ENCODE results near the gene UST.
"Not testable (repeated sequence)": the region's sequence is repeated elsewhere in the genome, so short reads cannot be mapped to it uniquely, and the experiment has no call there.

Gene UST

DNA sequence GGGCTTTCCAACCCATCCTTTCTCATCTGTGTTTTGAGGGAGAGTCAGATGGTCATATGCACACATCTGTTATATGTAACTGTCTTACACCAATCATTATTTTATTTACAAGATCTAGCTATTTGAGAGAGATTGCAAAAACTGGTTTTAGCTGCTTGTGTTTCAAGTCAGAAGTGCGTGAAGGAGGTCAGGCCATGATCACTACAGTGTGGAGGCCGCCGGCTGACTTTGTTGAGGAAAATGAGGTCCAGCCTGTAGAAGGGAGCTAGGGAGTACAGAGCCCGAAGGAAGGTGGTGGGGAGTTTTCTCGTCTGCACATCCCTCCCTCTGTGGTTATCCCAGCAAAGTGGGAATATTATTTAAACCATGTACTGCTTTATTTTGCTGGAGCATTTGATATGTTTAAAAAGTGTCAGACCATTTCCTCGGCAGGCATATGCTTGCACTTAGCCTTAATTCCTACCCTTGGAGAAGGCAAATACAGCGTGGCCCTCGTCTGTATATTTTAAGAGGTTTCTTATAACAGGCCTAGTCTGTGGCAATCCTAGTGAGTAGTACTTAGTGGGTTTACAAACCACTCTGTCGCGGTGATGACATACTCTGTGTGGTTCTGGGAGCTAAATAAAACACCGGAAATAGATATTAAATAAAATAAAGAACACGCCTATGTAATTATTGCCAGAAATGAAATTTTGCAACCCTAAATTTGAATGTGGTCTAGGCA is 95.6 kb downstream of the UST start:
- DNase-seq: no peak

DNA sequence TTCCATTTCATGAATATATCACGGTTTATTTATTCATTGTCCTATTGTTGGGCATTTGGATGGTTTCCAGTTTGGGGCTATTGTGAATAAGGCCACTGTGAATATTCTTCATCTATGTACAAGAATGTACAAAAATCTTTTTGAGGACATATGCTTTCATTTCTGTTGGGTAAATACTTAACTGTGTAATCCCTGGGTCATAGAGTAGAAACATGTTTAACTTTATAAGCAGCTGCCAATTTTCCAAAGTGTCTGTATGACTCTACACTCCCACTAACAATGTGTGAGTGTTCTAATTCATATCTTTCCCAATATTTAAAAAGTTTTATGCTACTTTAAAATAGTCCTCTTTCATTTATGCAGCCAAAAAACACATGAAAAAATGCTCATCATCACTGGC is 98.6 kb downstream of the UST start:
- DNase-seq: no peak

DNA sequence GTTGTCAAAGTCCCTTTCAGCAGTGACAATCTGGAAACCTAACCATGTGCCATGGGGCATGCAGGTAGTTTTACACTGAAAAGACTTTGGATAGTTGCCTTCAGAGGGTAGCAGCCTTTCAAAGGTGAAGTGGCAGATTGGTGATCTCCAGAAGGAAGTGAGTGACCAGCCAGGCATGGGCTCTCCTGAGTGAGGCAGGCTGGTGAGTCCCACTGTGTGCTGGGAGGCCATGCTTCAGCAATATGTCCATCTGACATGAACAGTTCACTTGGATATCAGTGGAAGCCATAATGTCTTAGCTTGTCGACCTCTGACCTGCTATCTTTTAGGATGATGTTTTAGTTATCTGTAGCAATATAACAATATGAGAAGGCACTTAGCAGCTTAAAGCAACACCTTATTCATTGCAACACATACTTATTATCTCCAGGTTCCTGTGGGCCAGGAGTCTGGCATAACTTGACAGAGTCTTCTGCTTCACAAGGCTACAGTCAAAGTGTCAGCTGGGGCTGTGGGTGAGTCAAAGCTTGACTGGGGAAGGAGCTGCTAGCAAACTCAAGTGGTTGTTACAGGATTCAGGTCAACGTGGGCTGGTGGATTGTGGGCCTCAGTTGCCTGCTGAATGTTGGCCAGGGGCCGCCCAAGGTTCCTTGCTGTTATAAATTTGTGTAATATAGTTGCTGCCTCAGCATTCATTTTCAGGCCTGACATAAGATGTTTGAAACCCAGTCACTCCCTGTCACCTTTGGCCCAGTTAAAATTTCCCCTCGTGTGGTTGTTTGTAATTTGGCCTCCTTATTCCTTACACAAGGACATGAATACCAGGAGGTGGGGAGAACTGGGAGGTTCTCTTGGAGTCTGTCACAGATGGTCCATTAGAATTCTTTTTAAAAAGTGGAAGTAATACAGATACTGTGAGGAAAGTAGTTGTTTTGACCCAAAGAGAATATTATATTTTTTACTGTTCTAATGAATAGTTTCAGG is 100.2 kb downstream of the UST start:
- no peak for DNase-seq

DNA sequence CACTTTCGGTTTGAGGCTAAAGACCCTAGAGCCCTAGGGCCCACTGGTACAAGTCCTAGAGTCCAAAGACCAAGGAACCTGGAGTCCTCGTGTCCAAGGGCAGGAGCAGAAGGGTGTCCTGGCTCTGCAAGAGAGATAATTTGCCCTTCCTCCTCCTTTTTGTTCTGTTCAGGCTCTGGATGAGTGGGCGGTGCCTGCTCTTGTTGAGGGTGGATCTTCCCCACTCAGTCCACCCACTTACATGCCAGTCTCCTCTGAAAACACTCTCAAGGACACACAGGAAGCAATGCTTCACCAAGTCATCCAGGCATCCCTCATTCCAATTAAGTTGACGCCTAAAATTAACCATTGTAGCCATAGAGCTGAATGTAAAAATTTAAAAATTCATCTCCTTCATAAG is 102.1 kb downstream of the UST start:
- no peak for DNase-seq

DNA sequence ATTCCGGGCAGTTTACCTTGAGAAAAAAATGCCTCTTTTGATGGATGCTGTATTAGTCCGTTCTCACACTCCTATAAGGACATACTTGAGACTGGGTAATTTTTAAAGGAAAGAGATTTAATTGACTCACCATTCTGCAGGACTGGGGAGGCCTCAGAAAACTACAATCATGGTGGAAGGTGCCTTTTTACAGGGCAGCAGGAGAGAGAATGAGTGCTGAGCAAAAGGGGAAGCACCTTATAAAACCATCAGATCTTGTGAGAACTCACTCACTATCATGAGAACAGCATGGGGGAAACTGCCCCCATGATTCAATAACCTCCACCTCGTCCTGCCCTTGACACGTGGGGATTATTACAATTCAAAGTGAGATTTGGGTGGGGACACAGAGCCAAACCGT is 102.6 kb downstream of the UST start:
- not testable (repeated sequence) for DNase-seq

DNA sequence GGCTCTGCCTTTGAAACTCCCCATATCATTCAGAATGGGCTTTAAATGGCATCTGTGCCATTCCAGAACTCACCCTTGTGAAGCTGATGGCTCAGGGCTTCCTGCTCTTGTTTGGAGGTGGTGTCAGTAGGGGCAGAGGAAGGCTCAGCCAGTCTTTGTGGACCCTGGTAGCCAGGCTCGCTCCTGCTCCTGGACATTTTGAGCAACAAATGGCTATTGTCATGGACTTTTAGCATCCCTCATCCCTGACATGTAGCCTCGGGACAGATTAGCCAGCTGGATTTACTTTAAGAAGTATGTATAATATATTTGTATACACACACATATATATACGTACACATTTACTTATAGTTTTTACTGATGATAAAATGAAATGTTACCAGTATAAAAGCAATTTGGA is 104.1 kb downstream of the UST start:
- no peak for DNase-seq

DNA sequence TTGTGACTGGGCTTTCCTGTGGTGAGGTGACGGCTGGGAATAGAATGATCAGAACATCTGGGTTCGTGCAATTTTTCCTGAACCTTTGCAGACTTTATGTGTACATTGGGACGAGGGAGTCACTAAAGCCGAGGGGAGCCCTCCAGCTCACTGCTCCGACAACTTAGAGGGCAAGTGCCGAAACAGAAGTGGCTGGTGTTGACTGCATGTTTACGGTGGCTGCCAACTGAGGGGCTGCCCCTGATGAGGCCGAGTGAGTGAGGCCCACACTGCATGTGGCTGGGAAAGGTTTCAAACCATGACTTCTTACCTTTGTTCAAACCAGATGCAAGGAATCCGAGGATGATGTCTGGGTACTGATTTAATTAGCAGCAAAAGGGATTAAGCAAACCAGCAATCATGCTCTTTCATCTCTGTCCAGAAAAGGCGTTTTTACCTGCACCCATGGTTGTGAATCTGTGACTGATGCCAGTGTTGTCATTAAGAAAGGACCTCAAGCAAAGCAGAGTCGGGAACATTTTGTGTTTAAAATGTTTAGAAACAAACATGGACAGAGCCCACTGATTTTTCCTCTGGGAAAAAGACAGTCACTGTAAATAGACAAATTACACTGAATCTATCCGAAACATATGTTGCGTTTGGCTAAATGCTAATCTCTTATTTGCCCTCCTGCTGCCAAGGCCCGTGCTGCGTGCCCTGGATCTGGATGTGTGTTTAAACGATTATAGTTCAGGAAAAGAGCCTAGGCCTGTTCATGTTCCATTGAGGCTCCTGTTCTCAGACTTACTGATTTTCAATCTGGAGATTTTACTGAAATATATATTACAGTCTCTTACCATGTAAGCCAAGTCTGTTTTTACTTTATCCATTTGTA is 105.1 kb downstream of the UST start:
- no peak for DNase-seq

DNA sequence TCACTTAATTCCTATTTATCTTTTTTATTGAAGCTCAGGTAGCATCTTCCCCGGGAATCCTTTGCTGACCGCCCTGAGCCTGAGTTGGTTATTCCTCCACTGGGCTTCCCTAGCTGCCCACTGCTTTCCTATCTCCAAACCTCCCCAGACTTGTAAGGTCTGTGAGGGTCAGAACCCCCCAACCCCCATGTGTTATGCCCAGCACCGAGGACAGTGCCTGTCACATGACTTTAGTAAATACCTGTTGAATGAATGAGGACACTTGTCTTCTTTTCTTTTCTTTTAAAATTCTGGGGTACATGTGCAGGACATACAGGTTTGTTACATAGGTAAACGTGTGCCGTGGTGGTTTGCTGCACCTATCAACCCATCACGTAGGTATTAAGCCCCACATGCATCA is 105.9 kb downstream of the UST start:
- DNase-seq: no peak

DNA sequence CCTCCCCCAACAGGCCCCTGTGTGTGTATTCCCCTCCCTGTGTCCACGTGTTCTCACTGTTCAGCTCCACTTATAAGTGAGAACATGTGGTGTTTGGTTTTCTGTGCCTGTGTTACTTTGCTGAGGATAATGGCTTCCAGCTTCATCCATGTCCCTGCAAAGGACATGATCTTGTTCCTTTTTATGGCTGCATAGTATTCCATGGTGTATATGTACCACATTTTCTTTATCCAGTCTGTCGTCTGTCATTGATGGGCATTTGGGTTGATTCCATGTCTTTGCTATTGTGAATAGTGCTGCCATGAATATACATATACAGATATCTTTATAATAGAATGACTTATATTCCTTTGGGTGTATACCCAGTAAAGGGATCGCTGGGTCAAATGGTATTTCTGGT is 106.3 kb downstream of the UST start:
- DNase-seq: not testable (repeated sequence)

DNA sequence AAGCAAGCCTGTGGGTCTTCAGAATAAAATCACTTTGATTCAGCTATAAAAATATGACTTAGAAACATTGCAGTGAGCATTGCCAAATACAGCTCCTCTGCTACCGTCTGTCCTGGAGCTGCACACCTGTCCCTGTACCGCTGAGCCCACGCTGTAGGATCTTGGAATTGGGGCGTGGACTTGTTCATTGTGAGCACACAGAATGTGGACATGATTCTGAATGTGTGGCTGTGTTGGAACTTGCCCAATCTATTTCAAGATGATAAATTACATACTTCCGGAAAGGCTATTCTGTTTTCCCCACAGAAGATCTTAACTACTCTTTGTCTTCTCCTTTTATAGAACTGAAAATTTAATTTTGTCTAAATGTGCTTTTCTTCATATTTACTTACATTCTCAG is 107.3 kb downstream of the UST start:
- DNase-seq: no peak

DNA sequence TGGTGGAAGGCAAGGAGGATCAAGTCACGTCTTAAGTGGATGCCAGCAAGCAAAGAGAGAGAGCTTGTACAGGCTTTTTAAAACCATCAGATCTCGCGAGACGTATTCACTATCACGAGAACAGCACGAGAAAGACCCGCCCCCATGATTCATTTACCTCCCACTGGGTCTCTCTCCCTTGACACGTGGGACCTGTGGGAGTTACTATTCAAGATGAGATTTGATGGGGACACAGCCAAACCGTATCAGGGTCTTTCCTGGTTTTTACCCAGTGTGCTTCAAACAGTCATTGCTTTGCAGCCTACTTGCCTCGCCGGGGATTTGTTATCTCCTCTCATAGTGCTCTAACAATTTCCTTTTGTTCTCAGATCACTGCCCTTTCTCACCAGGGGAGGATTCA is 108.2 kb downstream of the UST start:
- no peak for DNase-seq

DNA sequence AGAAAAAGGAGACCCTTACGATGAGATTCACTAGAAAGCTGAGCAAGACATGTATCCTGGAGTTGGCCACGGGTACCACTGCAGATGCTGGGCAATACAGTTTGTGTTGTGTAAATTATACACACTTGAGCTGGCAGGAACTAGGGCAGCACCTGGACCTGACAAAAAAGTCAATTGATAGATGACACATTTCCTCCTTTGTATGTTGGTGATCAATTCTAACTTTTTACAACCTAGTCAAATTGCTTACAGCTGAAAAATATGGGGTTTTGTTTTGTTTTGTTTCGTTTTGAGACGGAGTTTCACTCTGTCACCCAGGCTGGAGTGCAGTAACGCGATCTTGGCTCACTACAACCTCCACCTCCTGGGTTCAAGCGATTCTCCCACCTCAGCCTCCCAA is 108.9 kb downstream of the UST start:
- DNase-seq: no peak

DNA sequence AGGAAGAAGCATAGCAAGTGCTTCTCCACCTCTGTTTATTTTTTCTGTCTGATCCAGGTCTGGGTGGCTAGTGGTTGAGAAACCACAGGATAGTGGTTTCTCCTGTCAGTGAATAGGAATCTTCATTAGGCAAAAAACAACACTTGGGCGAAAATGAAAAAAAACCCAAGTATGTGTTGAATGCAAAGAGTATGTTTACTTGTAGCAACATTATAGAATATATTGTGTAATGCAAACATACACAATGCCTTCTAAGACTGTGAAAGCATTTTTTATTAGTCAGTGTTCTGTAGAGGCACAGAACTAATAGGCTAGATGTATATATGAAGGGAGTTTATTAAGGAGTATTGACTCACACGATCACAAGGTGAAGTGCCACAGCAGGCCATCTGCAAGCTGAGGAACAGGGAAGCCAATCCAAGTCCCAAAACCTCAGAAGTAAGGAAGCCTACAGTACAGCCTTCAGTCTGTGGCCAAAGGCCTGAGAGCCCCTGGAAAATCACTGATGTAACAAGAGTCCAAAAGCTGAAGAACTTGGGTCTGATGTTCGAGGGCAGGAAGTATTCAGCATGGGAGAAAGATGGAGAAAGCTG is 111.1 kb downstream of the UST start:
- no peak for DNase-seq

DNA sequence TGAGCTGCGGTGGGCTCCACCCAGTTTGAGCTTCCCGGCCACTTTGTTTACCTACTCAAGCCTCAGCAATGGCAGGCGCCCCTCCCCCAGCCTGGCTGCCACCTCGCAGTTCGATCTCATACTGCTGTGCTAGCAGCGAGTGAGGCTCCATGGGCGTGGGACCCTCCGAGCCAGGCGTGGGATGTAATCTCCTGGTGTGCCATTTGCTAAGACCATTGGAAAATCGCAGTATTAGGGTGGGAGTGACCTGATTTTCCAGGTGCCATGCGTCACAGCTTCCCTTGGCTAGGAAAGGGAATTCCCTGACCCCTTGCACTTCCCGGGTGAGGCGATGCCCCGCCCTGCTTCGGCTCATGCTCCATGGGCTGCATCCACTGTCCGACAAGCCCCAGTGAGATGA is 117.3 kb downstream of the UST start:
- not testable (repeated sequence) for DNase-seq

DNA sequence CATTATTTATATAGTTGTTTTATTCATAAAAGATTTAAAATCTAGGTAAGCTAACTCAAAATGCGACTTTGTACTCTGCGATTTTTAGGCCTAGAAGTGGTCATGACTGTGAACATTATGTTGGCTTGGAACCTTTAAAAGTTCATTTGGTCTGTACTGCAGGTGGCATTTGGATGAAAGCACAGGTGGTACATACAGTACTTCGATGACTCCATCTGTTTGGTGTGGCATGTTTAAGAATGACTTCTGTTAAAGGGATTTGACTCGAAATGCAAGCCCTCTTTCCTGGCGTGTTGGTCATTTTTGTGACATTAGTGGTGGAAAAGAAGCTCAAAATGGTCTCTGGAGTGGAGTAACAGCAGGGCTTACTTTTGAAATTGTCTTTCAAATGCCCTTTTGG is 118.1 kb downstream of the UST start:
- no peak for DNase-seq

DNA sequence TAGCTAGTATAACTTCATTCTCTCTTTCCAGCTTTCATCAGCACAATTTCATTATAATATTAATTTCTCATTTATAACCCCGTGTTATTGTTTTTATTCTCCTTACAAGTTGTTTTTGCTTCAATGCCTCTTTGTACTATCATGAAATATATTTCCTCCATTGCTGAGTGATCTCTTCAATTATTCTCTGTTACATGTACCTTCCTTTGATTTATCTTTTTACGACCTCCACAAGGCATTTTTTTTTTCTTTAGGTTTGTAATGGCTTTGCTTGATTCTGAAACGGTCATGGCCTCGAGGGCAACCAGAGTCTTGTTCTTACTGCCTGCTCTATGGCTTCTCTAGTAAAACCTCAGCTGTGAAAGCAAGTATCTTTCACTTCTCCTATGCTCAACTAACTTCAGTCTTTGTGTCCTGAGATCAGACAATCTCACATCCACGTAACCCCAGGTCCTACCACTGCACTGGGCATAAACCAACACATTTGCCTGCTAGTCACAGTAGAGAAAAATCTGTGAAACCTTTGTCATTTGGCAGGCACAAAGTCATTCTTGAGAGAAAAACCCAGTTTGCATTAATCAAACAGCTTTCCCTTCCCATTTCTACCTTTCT is 119.9 kb downstream of the UST start:
- no peak for DNase-seq

DNA sequence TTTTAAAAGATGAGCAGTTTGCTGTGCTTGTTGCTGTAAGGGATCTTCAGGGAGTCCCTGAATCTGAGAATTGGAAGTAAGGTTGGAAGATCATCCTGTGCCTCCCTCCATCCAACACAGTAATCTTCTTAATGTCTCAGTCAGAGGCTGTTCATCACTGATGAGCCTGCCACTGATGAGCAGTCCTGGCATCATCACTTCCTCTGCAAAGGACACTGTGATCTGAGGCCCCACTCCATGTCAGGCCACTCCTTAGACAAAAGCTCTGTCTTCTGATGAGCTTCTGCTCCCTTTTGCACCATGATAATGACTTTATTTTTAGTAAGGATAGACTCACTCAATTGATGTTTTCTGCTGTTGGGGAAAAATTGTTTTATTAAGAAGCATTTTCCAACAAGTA is 121.0 kb downstream of the UST start:
- DNase-seq: no peak

DNA sequence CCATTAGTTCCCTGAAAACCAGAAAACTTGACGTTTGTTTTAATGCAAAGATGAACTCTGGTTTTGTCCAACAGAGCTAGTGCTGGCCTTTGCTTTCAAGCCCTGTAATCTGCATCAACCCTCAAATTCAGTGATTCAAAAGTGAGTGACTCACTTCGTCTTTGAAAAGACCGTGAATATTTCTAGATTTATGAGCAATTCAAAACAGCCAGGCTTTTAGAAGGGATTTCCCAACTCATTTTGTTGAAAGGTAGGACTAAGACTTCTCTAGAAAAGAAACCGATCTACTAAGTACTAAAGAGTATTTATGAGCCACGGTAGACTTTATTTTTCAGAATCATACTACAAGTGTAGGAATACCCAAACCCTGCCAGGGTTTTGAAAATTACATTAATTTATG is 121.5 kb downstream of the UST start:
- no peak for DNase-seq

DNA sequence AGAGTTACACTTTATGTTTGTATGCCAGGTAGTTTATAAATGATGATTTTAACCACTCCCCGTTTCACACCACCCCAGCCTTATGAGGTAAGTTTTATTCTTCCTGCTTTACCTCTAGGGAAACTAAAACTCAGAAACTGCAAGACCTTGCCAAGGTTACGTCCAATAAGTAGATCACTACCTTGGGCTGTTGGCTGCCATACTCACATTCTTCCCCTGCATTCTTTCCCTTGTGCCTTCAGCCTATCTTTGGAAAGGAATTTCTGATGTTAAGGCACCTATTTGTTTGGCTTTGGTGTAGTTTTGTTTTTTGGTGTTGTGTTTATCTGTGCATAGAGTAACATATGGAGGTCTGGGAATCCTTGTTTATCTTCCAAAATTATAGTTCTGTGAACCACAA is 122.1 kb downstream of the UST start:
- no peak for DNase-seq

DNA sequence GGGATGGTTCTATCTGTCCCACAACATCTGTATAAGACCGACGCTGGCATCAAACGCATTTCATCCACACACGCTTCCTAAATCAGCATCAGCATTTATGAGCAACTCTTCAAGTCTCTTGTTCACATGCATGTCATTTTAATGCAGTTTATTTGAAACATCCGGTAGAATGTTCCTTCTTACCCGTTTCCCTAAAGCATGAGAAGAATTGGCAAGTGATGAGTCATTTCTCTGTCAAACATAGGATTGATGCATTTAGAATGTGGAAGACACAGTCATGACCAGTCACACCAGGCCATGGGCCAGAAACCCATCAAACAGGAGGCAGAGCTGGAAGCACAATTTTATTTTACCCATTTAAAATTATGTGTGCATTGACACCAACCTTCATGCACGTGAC is 122.8 kb downstream of the UST start:
- DNase-seq: no peak

DNA sequence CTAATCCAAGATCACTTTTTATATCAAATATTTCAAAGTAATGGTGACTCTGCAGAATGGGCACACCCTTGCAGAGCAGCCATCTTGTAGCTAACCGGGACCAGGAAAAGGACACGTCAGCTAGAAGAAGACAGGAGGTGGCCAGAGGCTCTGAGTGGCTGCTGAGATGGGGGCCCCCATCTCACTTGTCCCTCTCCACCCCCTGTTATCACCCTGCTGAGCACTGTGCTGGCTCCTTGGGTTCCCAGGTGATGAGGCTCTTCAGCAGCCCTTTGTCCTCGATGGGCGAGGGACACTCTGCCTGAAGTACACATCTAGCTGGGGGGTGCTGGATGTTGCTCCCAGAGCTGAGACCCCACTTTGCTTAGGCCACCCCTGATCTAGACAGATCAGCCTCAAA is 126.3 kb downstream of the UST start:
- DNase-seq: no peak

DNA sequence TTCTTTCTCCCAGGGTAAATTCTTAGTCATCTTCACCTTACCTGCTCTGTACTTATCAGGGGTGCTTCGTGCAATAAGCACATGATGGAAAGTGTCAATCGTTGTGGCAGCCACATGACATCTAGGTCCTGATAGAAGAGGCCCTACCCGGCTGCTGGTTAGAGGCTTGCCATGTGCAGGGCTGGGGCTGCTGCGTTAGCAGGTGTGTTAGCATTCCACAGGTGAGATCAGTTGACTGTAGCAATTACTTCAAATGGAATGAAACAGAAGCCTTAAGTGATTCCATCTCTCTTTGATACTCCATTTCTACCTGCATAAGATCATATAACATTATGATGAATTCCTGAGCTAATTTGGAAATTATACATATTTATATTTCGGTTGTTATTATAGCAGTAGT is 127.0 kb downstream of the UST start:
- DNase-seq: no peak
